Right lobe of liver (tissue), 6 donors: ENCODE data around the gene ZNF593OS. TPM values are rescaled to one million over a fixed set of nuclear protein-coding genes. Genes with fewer than 3 reads are reported as not detected.
A peak's percentile ranks its signal among the peaks of the same experiment; 100 is the strongest.

Source experiments
- ATAC-seq, 4 donors: fragments of 200-7000 bp; cut with Tn5 transposase; one replicate each; pipeline ENCODE4 v1.9.1; 2020; ENCODE audit warnings: mild to moderate bottlenecking in 4 of 4, moderate library complexity in 4 of 4
- DNase-seq, 3 donors: peaks; one replicate each; pipeline ENCODE4 v3.0.0-alpha.2; 2020
- H3K27ac ChIP-seq, 3 donors: fragments of 200-600 bp; one replicate each; pipeline ENCODE4 v1.8.0; 2022
- H3K27me3 ChIP-seq, 2 donors: fragments of 200-600 bp; one replicate each; pipeline ENCODE4 v1.8.0; 2022
- H3K36me3 ChIP-seq, 4 donors: fragments of 200-600 bp; sonication (generic) in 1 of 4; one replicate each; pipeline versions ENCODE4 v1.5.1 to v1.8.0; 2017 to 2022; ENCODE audit warnings: control low read depth in 1 of 4
- H3K4me1 ChIP-seq, 4 donors: fragments of 200-600 bp; sonication (generic) in 1 of 4; one replicate each; pipeline versions ENCODE4 v1.5.1 to v1.8.0; 2017 to 2022; ENCODE audit warnings: control low read depth in 1 of 4
- H3K4me3 ChIP-seq, 3 donors: fragments of 200-600 bp; one replicate each; pipeline ENCODE4 v1.8.0; 2022
- H3K9me3 ChIP-seq, 4 donors: fragments of 200-600 bp; sonication (generic) in 1 of 4; one replicate each; pipeline versions ENCODE4 v1.5.1 to v1.8.0; 2017 to 2022; ENCODE audit warnings: control low read depth in 1 of 4
- CTCF ChIP-seq, 4 donors: fragments of 200-600 bp in 3 of 4; fragments of 450-650 bp in 1 of 4; IDR thresholded peaks; one replicate each; pipeline versions ENCODE4 v1.5.1 to v1.8.0; 2016 to 2022; ENCODE audit warnings: antibody characterized with exemption in 4 of 4, mild to moderate bottlenecking in 2 of 4
- POLR2A ChIP-seq: fragments of 450-650 bp; IDR thresholded peaks from one replicate; pipeline ENCODE4 v1.6.1; 2017; ENCODE audit warnings: antibody characterized with exemption, mild to moderate bottlenecking
- WGBS: methylation state at CpG from one replicate; pipeline ENCODE4 v1.1.6; 2018; ENCODE audit warnings: low coverage, low lambda C conversion rate; ENCODE audit not compliant: insufficient coverage; ENCODE audit errors: missing lambda C conversion rate; 5-methylcytosine and 5-hydroxymethylcytosine counted together
- intact Hi-C, 2 donors: fragments of 100-400 bp; cut with DNase I; formaldehyde crosslinking; loops; one replicate each; pipeline versions ENCODE4 v1.11.2 to v1.14.1; 2022
- total RNA-seq, 6 experiments: library from RNA; depleted of rRNA in 2 of 6; stranded (reverse); fragments of >200 nt in 2 of 6; fragmentation: NEBNext Ultra II Directional in 3 of 6; extraction: Animal tissue kit (Norgen Biotek cat#: 25700) in 3 of 6; gene quantifications; one replicate each; pipeline versions ENCODE4 v1.1.0 to v1.2.4, GENCODE V29; 2016 to 2023
- donor health status: DM: no; HTN: yes; CAD: no.
- donor health status: DM: no; HTN: no; CAD: no.
- donor health status: DM: no; HTN: no; CAD: no.
- donor health status: DM: no; HTN: yes; CAD: no.
- donor health status: DM: no; HTN: yes; CAD: no.

The ZNF593OS gene
- total RNA-seq, 6 experiments from 2014 or later = not detected

GRCh38 chr1:26175346-26175745 lies 3.7 kb upstream of the ZNF593OS start:
- intact Hi-C loops = no loop called here
- no peak for ATAC-seq
- WGBS = 94% methylated on average over 7 of the region's 8 CpGs
- no peak overlapping the region for H3K27ac ChIP-seq
- no peaks in the 10 kb centered on the region for H3K27me3 ChIP-seq
- no peak for DNase-seq
- TF ChIP-seq CTCF (IDR thresholded peaks at IDR 0.05) = no peak
- no peak for TF ChIP-seq POLR2A
- peaks cover 0 to 6% (median 3%) of the 10 kb centered on the region in 4 donors for H3K4me1 ChIP-seq
- H3K4me3 ChIP-seq = no peak overlapping the region
- H3K36me3 ChIP-seq = no peaks in the 10 kb centered on the region
- no peaks in the 10 kb centered on the region for H3K9me3 ChIP-seq

GRCh38 chr1:26170472-26170821 lies 1.2 kb downstream of the ZNF593OS start:
- 40% methylated on average over 2 of the region's 9 CpGs for WGBS
- intact Hi-C loops = no loop called here
- H3K27me3 ChIP-seq = no peaks in the 10 kb centered on the region
- TF ChIP-seq CTCF (IDR thresholded peaks at IDR 0.05) (no peak), POLR2A (no peak)
- no peaks in the 10 kb centered on the region for H3K9me3 ChIP-seq
- H3K27ac ChIP-seq = peak overlapping the region; percentile 58 to 73 (median 61)
- peak overlapping the region; percentile 93 to 99 (median 99) for H3K4me3 ChIP-seq
- H3K36me3 ChIP-seq = no peaks in the 10 kb centered on the region
- ATAC-seq (no peak), DNase-seq (no peak)
- H3K4me1 ChIP-seq = peaks cover 0 to 11% (median 3%) of the 10 kb centered on the region in 4 donors

- peak; percentile 91 to 97 (median 93) for TF ChIP-seq CTCF (IDR thresholded peaks at IDR 0.05)
- TF ChIP-seq POLR2A = peak; percentile 75
- intact Hi-C loops = no loop called here
- peak; percentile 96 to 99 (median 98) for ATAC-seq
- Histone ChIP-seq H3K27ac (peak within 1 kb of the TSS; percentile 58 to 73 (median 61)), H3K4me1 (peaks cover 0 to 11% (median 3%) of the 10 kb centered on the region in 4 donors), H3K27me3 (no peaks in the 10 kb centered on the region), H3K9me3 (no peaks in the 10 kb centered on the region), H3K36me3 (no peaks in the 10 kb centered on the region), H3K4me3 (peak within 1 kb of the TSS; percentile 93 to 99 (median 99))
- DNase-seq = peak; percentile 94 to 97 (median 95)
- WGBS = 3% methylated on average over 10 of the region's 76 CpGs
Observed at GRCh38 chr1:26169669-26170471, 1.8 kb downstream of the ZNF593OS start, which contains the start of gene ZNF593. Gene ZNF593, plus strand, starts transcription at chr1:26169908. Its CDS starts 76 bp downstream, at chr1:26169984.

- H3K4me3 ChIP-seq = peak overlapping the region in 1 of 3 donors; percentile 93
- no peak for TF ChIP-seq CTCF (IDR thresholded peaks at IDR 0.05)
- no peak for TF ChIP-seq POLR2A
Observed at GRCh38 chr1:26169198-26169554, 2.5 kb downstream of the ZNF593OS start.

More at GRCh38 chr1:26169198-26169554, 2.5 kb downstream of the ZNF593OS start:
- Histone ChIP-seq H3K27ac (peak overlapping the region in 2 of 3 donors; percentile 58 to 61), H3K36me3 (no peaks in the 10 kb centered on the region), H3K4me1 (peaks cover 0 to 12% (median 3%) of the 10 kb centered on the region in 4 donors), H3K9me3 (no peaks in the 10 kb centered on the region), H3K27me3 (no peaks in the 10 kb centered on the region)
- ATAC-seq (no peak), DNase-seq (no peak)
- WGBS = 33% methylated on average over 1 of the region's 4 CpGs
- intact Hi-C loops = no loop called here
